GM18909 (cell line): ENCODE measurements around the gene GALNT13.
"Not testable (repeated sequence)": the region's sequence is repeated elsewhere in the genome, so short reads cannot be mapped to it uniquely, and the experiment has no call there.

Experiments used
- ATAC-seq: cut with Tn5 transposase; IDR thresholded peaks from one replicate; pipeline ENCODE4 v1.9.1; 2021; ENCODE audit warnings: mild to moderate bottlenecking; ENCODE audit not compliant: unreplicated experiment, poor library complexity

GALNT13 gene

GRCh38 chr2:154455166-154455565, 583.4 kb downstream of the GALNT13 start:
- ATAC-seq: no peak

- ATAC-seq: no peak
Measured at GRCh38 chr2:154455866-154456265, 584.1 kb downstream of the GALNT13 start.

GRCh38 chr2:154457286-154457685, 585.6 kb downstream of the GALNT13 start:
- ATAC-seq: no peak

GRCh38 chr2:154459286-154459685, 587.6 kb downstream of the GALNT13 start:
- ATAC-seq: no peak

GRCh38 chr2:154462634-154463033, 590.9 kb downstream of the GALNT13 start:
- ATAC-seq: no peak

GRCh38 chr2:154466226-154466625, 594.5 kb downstream of the GALNT13 start:
- no peak for ATAC-seq

- ATAC-seq: no peak
Measured at GRCh38 chr2:154470376-154470775, 598.7 kb downstream of the GALNT13 start.

GRCh38 chr2:154471492-154471891, 599.8 kb downstream of the GALNT13 start:
- not testable (repeated sequence) for ATAC-seq

GRCh38 chr2:154477319-154477718, 605.6 kb downstream of the GALNT13 start:
- no peak for ATAC-seq

GRCh38 chr2:154480521-154480920, 608.8 kb downstream of the GALNT13 start:
- ATAC-seq: no peak

GRCh38 chr2:154481336-154481735, 609.6 kb downstream of the GALNT13 start:
- ATAC-seq: no peak

- peak; percentile 59 for ATAC-seq
Measured at GRCh38 chr2:154484338-154485099, 612.8 kb downstream of the GALNT13 start.

GRCh38 chr2:154488801-154489200, 617.1 kb downstream of the GALNT13 start:
- ATAC-seq: no peak

- ATAC-seq: no peak
Measured at GRCh38 chr2:154489266-154489858, 617.6 kb downstream of the GALNT13 start.

- no peak for ATAC-seq
Measured at GRCh38 chr2:154490530-154490929, 618.8 kb downstream of the GALNT13 start.

- peak; percentile 75 for ATAC-seq
Measured at GRCh38 chr2:154495455-154495868, 623.7 kb downstream of the GALNT13 start.

GRCh38 chr2:154497019-154497418, 625.3 kb downstream of the GALNT13 start:
- ATAC-seq: no peak
